Measurements from ENCODE around the gene RCSD1.

- no peak for TF ChIP-seq CTCF (IDR thresholded peaks at IDR 0.05; ENCODE audit: low read length)
- TF ChIP-seq EZH2 (IDR thresholded peaks at IDR 0.05; ENCODE audit: borderline replicate concordance, low read length), result no peak
Measured at GRCh38 chr1:167713330-167714081, 83.5 kb downstream of the RCSD1 start.

Measured in OCI-LY1 (cell line).